ENCODE results near the gene KRT4. TPM values are rescaled to one million over a fixed set of nuclear protein-coding genes. Genes with fewer than 3 reads are reported as not detected.
"Not testable (repeated sequence)": the region's sequence is repeated elsewhere in the genome, so short reads cannot be mapped to it uniquely, and the experiment has no call there.

The KRT4 gene
- total RNA-seq, 2 experiments from 2014 or later: not detected

DNA sequence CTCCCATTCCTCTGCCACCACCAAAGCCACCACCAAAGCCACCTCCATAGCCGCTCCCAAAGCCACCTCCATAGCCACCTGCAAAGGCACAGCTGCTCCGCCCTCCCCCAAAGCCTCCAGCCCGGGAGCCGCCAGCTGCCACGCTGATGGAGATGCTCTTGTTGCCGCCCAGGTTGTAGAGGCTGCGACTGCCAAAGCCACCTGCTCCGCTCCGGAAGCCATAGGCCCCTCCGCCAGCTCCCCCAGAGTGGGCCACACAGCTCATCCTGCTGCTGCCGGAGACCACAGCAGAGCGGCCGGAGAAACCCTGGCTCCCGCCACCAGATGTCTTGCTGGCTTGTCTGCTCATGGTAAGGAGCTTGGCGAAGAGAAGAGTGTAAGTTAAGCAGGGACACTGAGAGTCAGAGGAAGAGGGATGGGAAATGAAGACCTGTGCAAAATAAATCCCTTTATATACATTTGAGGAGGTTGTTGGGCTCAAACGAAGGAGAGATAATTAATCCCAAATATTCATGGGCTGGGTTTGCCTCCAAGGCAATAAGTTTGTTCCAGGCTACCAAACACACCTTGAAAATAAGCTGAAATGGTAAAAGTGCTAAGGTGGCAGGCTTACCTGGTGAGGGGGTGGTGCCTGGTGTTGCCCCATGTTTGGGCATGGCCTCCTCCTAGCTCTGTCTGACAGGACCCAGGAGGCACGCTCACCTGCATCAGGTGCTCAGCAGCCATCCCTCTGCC lies 18.1 kb downstream of the KRT4 start, which contains the start of gene KRT3:
TSS of gene KRT3 (minus strand) at position 424 of the 735 bp plus-strand sequence. CDS start at position 349, 75 bp downstream.
- Mint-ChIP-seq H3K27me3 (peaks cover 13% of the 10 kb centered on the region), H3K9me3 (ENCODE audit: low read depth) (no peaks in the 10 kb centered on the region), H3K36me3 (no peaks in the 10 kb centered on the region), H3K4me3 (no peak within 1 kb of the TSS), H3K4me1 (peaks cover 7% of the 10 kb centered on the region), H3K27ac (no peak within 1 kb of the TSS)
- CTCF ChIA-PET: no interaction called here
- DNase-seq (no peak), ATAC-seq (no peak)

DNA sequence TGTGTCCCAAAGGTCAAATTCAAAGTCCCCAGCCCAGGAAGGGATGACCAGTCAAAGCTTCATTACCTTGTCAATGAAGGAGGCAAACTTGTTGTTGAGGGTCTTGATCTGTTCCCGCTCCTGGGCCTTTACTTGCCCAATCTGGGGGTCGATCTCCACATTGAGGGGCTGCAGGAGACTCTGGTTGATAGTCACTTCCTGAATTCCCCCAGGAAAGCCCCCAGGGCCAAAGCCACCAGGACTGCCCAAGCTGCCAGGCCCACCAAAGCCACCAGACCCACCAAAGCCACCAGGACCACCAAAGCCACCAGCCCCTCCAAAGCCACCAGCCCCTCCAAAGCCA lies 18.6 kb downstream of the KRT4 start:
- H3K27ac Mint-ChIP-seq; CTCF ChIA-PET; ATAC-seq; DNase-seq; H3K4me1 Mint-ChIP-seq; H3K4me3 Mint-ChIP-seq; H3K9me3 Mint-ChIP-seq (ENCODE audit: low read depth); H3K36me3 Mint-ChIP-seq: not testable (repeated sequence)
- H3K27me3 Mint-ChIP-seq: peaks cover 18% of the 10 kb centered on the region

DNA sequence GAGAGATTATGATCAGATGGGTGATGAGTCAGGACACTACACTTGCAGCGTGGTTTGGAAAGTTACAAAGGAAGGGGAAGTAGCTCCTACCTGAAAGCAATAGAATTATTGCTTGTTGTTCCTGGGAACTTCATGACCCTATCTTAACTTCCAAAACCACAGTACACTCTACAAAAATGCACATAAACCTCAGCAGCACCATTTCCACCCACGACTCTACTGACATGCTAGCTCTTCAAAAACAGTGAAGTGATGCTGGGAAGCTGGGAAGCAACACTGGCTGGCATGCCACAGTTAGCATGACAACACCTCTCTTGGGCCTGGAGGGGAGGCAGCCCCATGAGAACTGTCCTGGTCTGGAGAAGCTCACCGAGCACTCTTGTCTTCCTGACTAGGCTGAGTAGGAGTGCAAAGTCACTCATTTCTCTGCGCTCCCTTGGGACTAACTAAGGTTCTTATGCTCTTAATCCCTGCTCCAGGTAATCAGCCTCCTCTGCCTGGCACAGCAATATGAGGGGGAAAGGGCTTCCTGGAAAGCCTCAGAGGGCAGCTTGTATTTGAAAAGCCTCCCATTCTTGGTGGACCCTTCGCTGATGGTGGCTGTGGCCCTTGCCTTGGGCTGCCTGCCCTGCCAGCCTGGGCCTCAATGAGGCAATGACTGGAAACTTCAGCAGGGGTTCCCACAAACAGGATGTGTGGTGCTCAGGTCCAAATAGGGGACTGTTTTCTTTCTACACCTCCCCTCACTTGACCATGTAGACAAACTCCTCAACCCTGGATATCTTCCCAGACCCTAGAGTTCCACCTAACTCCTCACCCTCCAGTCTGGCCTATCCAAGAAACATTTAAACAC lies 19.2 kb downstream of the KRT4 start:
- no peak overlapping the region for H3K27ac Mint-ChIP-seq
- CTCF ChIA-PET: no interaction called here
- peaks cover 7% of the 10 kb centered on the region for H3K4me1 Mint-ChIP-seq
- DNase-seq (no peak), ATAC-seq (no peak)
- H3K9me3 Mint-ChIP-seq (ENCODE audit: low read depth): no peaks in the 10 kb centered on the region
- no peaks in the 10 kb centered on the region for H3K36me3 Mint-ChIP-seq
- no peak overlapping the region for H3K4me3 Mint-ChIP-seq
- peaks cover 23% of the 10 kb centered on the region for H3K27me3 Mint-ChIP-seq

DNA sequence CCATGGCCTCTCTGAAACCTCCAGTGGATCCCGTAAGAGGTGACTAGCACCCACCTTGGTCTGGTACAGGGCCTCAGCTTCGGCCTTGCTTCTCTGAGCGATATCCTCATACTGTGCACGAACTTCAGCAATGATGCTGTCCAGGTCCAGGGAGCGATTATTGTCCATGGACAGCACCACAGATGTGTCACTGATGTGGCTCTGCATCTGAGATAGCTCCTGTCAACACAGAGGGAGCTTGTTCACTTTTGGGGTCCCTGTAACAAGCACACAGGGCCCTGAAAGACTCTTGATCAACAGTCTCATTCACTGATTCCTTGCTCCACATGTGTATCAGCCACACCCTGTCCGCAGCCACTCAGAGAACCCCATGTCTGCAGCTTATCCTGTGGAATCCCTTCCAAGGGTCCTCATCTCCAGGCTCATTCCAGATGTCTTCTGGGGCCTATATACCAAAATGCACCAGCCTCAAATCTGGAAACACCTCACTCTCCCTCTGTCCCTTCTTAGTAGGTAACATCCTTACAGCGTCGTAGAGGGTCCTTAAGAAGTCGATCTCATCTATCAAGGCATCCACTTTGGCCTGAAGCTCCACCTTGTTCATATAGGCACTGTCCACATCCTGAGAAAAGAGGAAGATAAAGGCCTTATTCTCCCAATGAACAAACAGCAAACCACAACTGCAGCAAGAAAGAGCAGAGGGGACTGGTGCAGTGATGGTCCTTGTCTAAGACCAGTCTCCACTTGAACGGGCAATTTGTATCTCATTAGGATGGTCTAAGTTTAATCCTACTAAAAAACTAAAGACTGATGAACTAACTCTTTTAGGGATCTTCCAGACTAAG lies 21.5 kb downstream of the KRT4 start:
- peaks cover 37% of the 10 kb centered on the region for H3K27me3 Mint-ChIP-seq

DNA sequence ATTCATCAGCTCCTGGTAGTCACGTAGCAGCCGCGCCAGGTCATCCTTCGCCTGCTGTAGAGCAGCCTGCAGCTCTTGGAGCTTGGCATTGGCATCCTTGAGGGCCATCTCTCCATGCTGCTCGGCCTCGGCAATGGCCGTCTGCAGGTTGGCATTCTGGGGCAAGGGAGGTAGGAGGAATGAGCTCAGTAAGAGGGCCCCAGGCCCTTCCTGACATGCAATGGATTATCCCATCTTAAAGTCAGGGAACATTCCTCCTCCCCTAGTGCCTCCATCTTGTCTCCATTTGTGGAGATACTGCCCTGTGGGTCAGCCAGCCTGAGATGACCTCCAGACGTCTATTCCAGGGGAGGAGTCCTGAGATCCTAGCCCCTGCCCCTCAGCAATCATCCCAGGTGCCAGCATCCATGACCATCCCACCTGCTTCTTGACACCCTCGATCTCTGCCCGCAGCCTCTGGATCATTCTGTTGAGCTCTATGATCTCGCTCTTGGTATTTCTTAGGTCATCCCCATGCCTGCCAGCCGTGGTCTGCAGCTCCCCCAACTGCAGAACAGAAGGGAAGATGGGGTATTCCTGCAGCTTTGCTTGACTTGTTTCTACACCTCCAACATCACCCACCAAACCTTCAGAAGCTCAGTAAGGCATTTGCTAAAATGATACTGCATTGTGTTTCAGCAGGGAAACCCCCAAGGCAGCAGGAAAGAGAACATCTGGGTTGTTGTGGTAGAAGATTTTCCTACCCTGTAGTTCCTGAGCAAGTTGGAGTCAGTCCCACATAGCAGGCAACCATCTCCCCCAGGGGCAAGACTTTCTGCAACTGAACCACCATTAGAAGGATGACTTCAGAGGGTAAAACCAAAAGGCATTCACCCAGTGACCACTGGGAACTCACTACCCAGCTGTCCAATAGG lies 22.4 kb downstream of the KRT4 start:
- no peaks in the 10 kb centered on the region for H3K36me3 Mint-ChIP-seq
- H3K4me3 Mint-ChIP-seq: no peak overlapping the region
- H3K27me3 Mint-ChIP-seq: peaks cover 37% of the 10 kb centered on the region
- H3K4me1 Mint-ChIP-seq: peaks cover 7% of the 10 kb centered on the region
- DNase-seq (no peak), ATAC-seq (no peak)
- H3K9me3 Mint-ChIP-seq (ENCODE audit: low read depth): no peaks in the 10 kb centered on the region
- H3K27ac Mint-ChIP-seq: no peak overlapping the region
- CTCF ChIA-PET: interaction anchor here (0.5 kb wide), 1 partner anchor 144 kb away, joined by 4 read pairs; no protein-coding TSS in a partner anchor

More for the DNA sequence above, 21.5 kb downstream of the KRT4 start:
- DNase-seq (no peak), ATAC-seq (no peak)
- no peak overlapping the region for H3K27ac Mint-ChIP-seq
- H3K4me3 Mint-ChIP-seq: no peak overlapping the region
- H3K9me3 Mint-ChIP-seq (ENCODE audit: low read depth): no peaks in the 10 kb centered on the region
- H3K4me1 Mint-ChIP-seq: peaks cover 7% of the 10 kb centered on the region
- H3K36me3 Mint-ChIP-seq: no peaks in the 10 kb centered on the region
- CTCF ChIA-PET: no interaction called here

DNA sequence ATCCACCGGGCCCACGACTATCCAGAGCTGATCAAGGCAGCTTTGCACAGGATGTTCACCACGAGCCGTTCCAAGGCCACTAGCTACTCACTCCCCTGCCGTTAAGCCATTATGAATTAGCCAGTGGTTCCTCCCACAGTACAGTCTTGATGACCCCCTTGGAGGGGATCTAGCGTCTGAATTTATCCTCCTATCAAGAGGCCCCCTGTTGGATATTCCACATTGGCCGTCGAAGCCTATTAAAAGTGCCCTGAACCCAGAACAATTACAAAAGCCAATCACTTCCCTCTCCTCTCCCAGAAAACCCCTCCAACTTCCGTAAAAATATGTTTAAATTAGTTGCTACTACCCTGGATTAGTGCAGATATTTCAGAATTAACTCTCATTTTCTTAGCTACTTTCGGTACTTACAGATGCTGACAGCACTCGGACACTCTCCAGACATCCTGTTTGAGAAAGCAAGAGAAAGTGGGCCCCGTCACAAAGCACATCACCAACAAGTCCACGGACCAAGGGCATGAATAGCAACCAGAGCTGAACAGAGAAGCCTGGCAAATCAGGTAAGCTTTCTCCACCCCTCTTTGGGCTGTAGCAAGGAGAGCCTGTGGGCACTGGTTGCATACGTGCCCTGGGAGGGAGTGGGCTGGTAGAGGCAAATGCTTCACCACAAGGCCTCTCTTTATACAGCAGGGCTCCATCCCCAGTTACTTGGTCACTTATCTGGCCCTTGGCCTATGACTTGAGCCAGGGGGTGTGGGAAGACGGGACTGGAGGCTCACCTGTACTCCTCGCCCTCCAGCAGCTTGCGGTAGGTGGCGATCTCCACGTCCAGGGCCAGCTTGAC lies 23.3 kb downstream of the KRT4 start:
- Mint-ChIP-seq H3K36me3 (no peaks in the 10 kb centered on the region), H3K27ac (no peak overlapping the region), H3K9me3 (ENCODE audit: low read depth) (no peaks in the 10 kb centered on the region), H3K4me3 (no peak overlapping the region), H3K27me3 (peaks cover 39% of the 10 kb centered on the region), H3K4me1 (peaks cover 7% of the 10 kb centered on the region)
- DNase-seq: no peak
- ATAC-seq: no peak
- CTCF ChIA-PET: interaction anchor here (0.5 kb wide), 1 partner anchor 145 kb away, joined by 4 read pairs; no protein-coding TSS in a partner anchor

DNA sequence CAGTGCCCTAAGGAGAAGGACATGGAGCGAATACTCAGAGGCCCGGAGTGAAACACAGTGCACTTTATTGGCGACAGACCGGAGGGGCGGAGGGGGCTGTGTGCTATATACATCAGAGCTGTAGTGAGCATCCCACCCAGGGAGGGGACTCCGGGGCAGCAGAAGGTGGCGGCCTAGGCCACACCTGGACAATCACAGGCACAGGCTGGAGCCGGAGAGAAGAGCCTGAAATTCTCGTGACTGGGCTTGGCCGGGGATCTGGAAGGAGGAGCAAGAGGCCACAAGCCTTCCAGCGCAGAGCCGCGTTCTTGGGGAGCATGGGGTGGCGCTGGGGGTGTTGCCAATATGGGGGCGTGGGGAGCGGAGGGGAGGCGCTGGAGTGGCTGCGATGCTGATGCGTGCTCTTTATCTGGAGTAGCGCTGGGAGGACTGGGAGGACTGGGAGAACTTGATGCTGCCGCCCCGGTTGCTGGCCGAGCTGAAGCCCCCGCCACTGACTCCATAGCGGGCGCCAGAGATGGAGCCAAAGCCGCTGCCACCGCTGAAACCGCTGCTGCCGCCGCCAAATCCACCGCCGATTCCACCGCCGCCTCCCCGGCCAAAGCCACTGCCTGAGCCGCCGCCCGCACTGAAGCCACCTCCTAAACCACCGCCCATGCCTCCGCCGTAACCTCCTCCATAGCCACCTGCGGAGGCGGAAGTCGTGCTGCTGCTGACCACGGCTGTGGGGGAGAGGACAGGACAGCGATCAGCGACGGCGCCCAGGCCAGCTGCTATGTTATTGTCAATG lies 24.1 kb downstream of the KRT4 start:
- Mint-ChIP-seq H3K4me1 (peaks cover 7% of the 10 kb centered on the region), H3K4me3 (no peak overlapping the region), H3K27ac (no peak overlapping the region), H3K27me3 (peaks cover 48% of the 10 kb centered on the region), H3K36me3 (no peaks in the 10 kb centered on the region), H3K9me3 (ENCODE audit: low read depth) (no peaks in the 10 kb centered on the region)
- no peak for DNase-seq
- ATAC-seq: no peak
- CTCF ChIA-PET: no interaction called here

DNA sequence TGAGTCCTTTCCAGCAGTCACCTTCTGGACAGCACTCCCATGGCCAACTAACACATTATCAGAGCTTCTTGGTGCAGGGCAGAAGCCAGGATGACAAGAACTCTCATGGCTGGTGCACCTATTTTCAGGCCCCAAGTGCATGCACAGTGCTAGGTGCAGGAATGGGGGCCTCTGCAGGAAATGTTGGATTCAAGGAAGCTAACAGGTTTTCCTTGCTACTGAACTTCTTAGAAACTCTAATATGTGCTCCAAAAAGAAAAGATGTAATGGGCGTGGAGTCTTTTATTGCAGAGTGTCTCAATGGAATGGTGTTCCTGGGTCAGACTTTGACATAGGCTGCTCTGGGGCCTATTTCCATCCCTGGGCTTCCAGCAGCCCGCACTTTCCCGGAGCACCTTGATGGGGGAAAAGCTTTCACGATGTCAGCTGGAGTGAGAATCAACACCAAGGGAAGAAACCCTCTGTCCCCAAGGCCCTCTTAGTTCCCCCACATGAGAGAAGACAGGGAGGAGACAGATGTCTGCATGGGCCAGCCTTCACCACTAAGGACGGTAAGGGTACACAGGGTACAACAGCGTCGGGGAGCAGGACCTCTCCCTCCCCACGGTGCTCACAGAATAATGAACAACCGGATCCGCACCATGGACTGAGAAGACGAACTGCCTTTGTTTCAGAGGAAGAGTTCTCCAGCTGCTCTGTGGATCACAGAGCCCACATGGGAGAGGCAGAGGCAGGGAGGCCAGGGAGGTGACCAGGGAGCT lies 24.9 kb downstream of the KRT4 start:
- CTCF ChIA-PET: no interaction called here

DNA sequence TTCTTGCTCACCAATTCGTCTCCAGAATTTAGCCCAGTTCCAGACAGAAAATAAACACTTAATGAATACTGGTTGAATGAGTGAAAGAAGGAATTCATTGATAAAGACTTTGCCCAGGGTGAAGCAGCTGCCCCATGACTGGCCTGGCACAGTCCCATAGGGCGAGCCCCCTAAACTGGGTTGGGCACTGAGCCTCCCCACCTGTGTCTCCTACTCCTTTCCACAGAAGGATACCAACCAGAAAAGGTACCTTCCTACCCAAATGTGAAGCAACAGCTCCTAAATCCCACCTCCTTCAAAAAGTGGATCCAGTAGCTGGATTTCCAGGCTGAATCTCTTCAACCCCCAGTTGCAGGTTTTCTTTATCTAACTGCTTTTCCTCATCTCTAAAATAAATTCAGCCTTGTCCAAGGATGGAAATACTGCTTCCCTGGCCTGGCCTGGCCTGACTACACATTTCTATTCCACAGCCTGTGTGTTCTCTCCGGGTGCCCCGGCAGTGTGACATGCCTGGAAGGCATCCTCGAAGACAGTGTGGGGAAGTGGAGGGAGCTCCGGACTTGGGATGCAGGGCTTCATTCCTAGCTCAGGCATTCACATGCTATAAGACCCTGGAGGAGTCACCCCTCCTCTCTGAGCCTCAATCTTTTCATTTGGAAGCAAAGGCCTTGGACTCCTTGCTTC lies 25.6 kb downstream of the KRT4 start:
- CTCF ChIA-PET: interaction anchor here (1.2 kb wide), 1 partner anchor 35 kb away, joined by 3 read pairs; no protein-coding TSS in a partner anchor
- DNase-seq (no peak), ATAC-seq (no peak)
- H3K36me3 Mint-ChIP-seq: no peaks in the 10 kb centered on the region
- H3K27ac Mint-ChIP-seq: no peak overlapping the region
- H3K9me3 Mint-ChIP-seq (ENCODE audit: low read depth): no peaks in the 10 kb centered on the region
- H3K4me3 Mint-ChIP-seq: no peak overlapping the region
- peaks cover 50% of the 10 kb centered on the region for H3K27me3 Mint-ChIP-seq
- no peaks in the 10 kb centered on the region for H3K4me1 Mint-ChIP-seq

More for the DNA sequence above, 24.9 kb downstream of the KRT4 start:
- peaks cover 49% of the 10 kb centered on the region for H3K27me3 Mint-ChIP-seq
- DNase-seq (no peak), ATAC-seq (no peak)
- no peak overlapping the region for H3K27ac Mint-ChIP-seq
- peaks cover under 1% of the 10 kb centered on the region for H3K4me1 Mint-ChIP-seq
- H3K9me3 Mint-ChIP-seq (ENCODE audit: low read depth): no peaks in the 10 kb centered on the region
- H3K4me3 Mint-ChIP-seq: no peak overlapping the region
- no peaks in the 10 kb centered on the region for H3K36me3 Mint-ChIP-seq

DNA sequence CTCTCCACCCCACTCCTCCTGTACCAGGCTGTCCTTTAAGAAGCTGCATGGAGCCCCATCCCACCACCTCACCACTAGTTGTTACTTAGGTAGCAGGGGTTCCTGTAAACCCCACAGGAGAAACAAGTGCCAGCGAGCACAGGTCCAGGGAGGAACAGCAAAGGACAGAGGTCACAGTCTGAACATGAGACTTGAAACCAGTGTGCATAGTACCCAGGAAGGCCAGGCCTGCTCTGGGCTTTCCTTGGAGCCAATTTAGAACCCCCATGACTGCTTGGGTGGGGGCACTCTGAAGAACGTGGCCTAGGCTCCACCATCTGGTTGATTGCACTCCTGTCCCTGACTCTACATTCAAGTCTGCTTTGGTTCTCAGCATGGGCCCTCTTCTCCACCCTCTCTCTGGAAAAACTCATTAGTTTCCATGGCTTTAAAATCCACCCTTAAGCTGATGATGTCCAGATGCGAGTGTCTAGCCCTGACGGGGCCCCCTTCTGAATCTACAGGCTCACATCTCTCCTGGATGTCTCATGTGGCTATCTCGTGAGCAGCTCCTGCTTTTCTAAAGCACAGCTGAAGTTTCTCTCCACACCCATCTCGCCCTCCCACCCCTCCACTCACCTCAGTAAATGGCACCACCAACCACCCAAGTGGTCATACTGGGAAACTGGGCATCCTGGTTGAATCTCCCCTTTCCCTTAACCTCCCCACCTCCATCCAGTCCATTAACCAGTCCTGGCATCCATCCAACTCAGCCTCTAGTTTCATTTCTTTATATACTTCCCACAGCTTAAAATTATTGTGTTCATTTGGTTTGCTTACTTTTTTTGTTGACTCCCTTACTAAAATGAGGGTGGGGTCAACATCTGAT lies 26.4 kb downstream of the KRT4 start:
- H3K27ac Mint-ChIP-seq: no peak overlapping the region
- ATAC-seq (no peak), DNase-seq (no peak)
- H3K4me1 Mint-ChIP-seq: no peaks in the 10 kb centered on the region
- CTCF ChIA-PET: interaction anchor here (1.2 kb wide), 1 partner anchor 36 kb away, joined by 3 read pairs; no protein-coding TSS in a partner anchor
- H3K9me3 Mint-ChIP-seq (ENCODE audit: low read depth): no peaks in the 10 kb centered on the region
- peaks cover 49% of the 10 kb centered on the region for H3K27me3 Mint-ChIP-seq
- H3K36me3 Mint-ChIP-seq: no peaks in the 10 kb centered on the region
- no peak overlapping the region for H3K4me3 Mint-ChIP-seq

Data from activated CD8-positive, alpha-beta memory T cell treated with anti-CD3 and anti-CD28 coated beads, Interleukin-2, amount 10 ng/mL, durations not matched to agents 7 days and 5 days (primary cell).